ENCODE data around the gene NDUFB7. TPM values are rescaled to one million over a fixed set of nuclear protein-coding genes. Genes with fewer than 3 reads are reported as not detected.
A peak's percentile ranks its signal among the peaks of the same experiment; 100 is the strongest.
"Not testable (repeated sequence)": the region's sequence is repeated elsewhere in the genome, so short reads cannot be mapped to it uniquely, and the experiment has no call there.

The NDUFB7 gene
- total RNA-seq, 1 donor from 2014 or later, result 186 TPM

- ATAC-seq, result peak; percentile 20
These were observed 18.6 kb downstream of the NDUFB7 start for GRCh38 chr19:14553042-14553938.

GRCh38 chr19:14552006-14552360 is 19.9 kb downstream of the NDUFB7 start:
- not testable (repeated sequence) for ATAC-seq

GRCh38 chr19:14551134-14552005 is 20.5 kb downstream of the NDUFB7 start:
- ATAC-seq, result peak; percentile 68

- peak; percentile 71 for ATAC-seq
These were observed 21.6 kb downstream of the NDUFB7 start for GRCh38 chr19:14550201-14550754.

- no peak for ATAC-seq
These were observed 26.2 kb downstream of the NDUFB7 start for GRCh38 chr19:14545716-14546082.

GRCh38 chr19:14544977-14545715 is 26.7 kb downstream of the NDUFB7 start:
- peak; percentile 67 for ATAC-seq

GRCh38 chr19:14544047-14544446 is 27.8 kb downstream of the NDUFB7 start:
- peak; percentile 30 for ATAC-seq

GRCh38 chr19:14542711-14543328 is 29.0 kb downstream of the NDUFB7 start:
- peak; percentile 69 for ATAC-seq

GRCh38 chr19:14541979-14542378 is 29.9 kb downstream of the NDUFB7 start:
- not testable (repeated sequence) for ATAC-seq

- ATAC-seq, result no peak
These were observed 30.9 kb downstream of the NDUFB7 start for GRCh38 chr19:14540741-14541525.

- peak; percentile 92 for ATAC-seq
These were observed 34.8 kb downstream of the NDUFB7 start for GRCh38 chr19:14536926-14537692.

- no peak for ATAC-seq
These were observed 38.4 kb downstream of the NDUFB7 start for GRCh38 chr19:14533450-14533849.

GRCh38 chr19:14530506-14530905 is 41.4 kb downstream of the NDUFB7 start:
- ATAC-seq, result no peak

GRCh38 chr19:14530005-14530348 is 41.9 kb downstream of the NDUFB7 start:
- ATAC-seq, result no peak

- ATAC-seq, result peak; percentile 94
These were observed 42.4 kb downstream of the NDUFB7 start, which contains the start of gene TECR for GRCh38 chr19:14529254-14530004. TECR (plus strand) TSS chr19:14529594; CDS start chr19:14529697, 103 bp downstream.

GRCh38 chr19:14528419-14529253 is 43.2 kb downstream of the NDUFB7 start:
- ATAC-seq, result no peak

- no peak for ATAC-seq
These were observed 45.4 kb downstream of the NDUFB7 start for GRCh38 chr19:14526423-14526822.

- ATAC-seq, result peak; percentile 56
These were observed 46.1 kb downstream of the NDUFB7 start for GRCh38 chr19:14525729-14526128.

GRCh38 chr19:14520543-14520942 is 51.3 kb downstream of the NDUFB7 start:
- no peak for ATAC-seq
